Measurements from ENCODE around the gene MRGPRX3.

DNA sequence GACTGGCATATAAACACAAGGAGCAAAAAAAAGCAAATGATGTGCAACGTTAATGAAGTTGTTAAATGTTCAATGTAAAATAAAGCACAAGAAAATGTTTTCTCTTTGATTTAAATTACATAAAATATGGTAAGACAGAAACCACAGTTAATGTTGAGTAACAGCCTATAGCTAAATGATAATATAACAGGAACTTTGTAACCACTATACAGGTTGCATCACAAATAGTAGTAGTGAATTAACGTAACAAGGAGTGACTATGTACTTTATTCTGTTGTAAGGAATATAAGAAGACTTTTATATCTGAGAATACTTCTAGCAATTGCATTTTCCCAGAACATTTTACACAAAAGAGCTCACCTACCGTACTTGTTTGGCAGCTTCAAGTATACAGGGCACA lies 43.4 kb upstream of the MRGPRX3 start:
- TF ChIP-seq, protein P1, sequence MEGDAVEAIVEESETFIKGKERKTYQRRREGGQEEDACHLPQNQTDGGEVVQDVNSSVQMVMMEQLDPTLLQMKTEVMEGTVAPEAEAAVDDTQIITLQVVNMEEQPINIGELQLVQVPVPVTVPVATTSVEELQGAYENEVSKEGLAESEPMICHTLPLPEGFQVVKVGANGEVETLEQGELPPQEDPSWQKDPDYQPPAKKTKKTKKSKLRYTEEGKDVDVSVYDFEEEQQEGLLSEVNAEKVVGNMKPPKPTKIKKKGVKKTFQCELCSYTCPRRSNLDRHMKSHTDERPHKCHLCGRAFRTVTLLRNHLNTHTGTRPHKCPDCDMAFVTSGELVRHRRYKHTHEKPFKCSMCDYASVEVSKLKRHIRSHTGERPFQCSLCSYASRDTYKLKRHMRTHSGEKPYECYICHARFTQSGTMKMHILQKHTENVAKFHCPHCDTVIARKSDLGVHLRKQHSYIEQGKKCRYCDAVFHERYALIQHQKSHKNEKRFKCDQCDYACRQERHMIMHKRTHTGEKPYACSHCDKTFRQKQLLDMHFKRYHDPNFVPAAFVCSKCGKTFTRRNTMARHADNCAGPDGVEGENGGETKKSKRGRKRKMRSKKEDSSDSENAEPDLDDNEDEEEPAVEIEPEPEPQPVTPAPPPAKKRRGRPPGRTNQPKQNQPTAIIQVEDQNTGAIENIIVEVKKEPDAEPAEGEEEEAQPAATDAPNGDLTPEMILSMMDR (IDR thresholded peaks at IDR 0.05), result no peak
- no peak for TF ChIP-seq POLR2A (IDR thresholded peaks at IDR 0.05)

Data from lower leg skin (tissue), 3 donors.